HEK293 (cell line): Measurements from ENCODE around the gene CCSER1.

Experiments
- CTCF ChIP-seq: fragments of 450-650 bp; formaldehyde crosslinking; IDR thresholded peaks from 2 replicates; pipeline ENCODE4 v1.5.1; 2016; ENCODE audit warnings: missing biosample characterization, missing genetic modification characterization
- TCF7L2 ChIP-seq: IDR thresholded peaks from 2 replicates; pipeline ENCODE4 v1.6.1; 2011; ENCODE audit warnings: low read depth, mild to moderate bottlenecking, inconsistent platforms, low read length, moderate library complexity, borderline replicate concordance
- ZBTB48 ChIP-seq: fragments of 450-650 bp; formaldehyde crosslinking; IDR thresholded peaks from 2 replicates; pipeline ENCODE4 v1.5.1; 2016; ENCODE audit warnings: missing biosample characterization, missing genetic modification characterization

- TF ChIP-seq TCF7L2, result no peak
- no peak for TF ChIP-seq CTCF (tag by site-specific recombination)
- TF ChIP-seq ZBTB48 (tag by site-specific recombination), result no peak
These were observed 154.6 kb downstream of the CCSER1 start for GRCh38 chr4:90281541-90282355.
